Occipital lobe (tissue), 2 donors: ENCODE measurements around the gene ATG7. TPM values are rescaled to one million over a fixed set of nuclear protein-coding genes. Genes with fewer than 3 reads are reported as not detected.
A peak's percentile ranks its signal among the peaks of the same experiment; 100 is the strongest.

Experiments used
- DNase-seq: peaks from one replicate; lab custom pipeline; 2025; lab: John Stamatoyannopoulos, UW
- total RNA-seq: library from RNA; depleted of rRNA; stranded (reverse); fragments of >200 nt; gene quantifications from one replicate; pipeline ENCODE4 v1.2.3, GENCODE V29; 2014

ATG7 gene
- 22.6 TPM for total RNA-seq

DNA sequence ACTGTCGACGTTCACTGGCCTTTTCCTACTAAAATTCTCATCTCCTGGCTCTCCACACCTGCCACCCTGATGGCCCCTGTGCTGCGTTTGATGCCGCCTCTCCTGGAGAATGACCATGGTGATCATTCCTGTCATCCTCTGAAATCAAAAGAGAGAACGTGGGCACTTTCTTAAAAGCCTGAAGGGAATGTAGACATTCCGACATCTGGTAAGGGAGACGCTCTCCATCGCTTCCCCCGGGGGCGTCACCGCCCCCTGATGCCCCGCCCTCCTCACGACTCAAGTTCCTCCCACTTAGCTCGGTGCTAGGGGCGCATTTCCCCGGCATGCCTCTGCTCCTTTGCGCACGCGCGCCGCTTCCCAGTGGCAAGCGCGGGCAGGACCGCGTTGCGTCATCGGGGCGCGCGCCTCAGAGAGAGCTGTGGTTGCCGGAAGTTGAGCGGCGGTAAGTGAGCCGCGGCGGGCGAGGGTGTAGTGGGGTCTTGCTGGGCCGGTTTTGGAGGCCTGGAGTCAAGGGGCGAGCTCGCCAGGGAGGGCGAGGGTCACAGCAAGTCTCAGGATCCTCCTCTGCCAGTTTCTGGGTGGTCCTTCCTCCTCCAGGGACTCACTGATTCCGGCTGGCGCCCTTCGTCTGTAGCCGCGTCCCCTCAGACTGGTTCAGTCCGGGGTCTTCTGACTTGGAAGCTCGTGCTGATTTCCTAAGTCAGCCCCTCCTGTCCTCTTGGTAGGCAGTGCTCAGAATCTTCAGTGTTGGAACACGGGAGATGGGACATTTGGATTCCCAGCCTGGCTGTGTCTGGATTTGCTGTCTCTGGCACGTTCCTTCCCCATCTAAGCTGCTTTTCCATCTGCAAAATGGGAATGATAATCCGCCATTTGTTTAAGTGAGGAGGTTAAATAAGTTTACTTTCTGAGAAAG is at the start of gene ATG7:
Gene ATG7 (plus strand): TSS at position 412 of the 919 bp plus-strand sequence. CDS start 26,299 bp downstream, outside the sequence.
- DNase-seq = peak; percentile 91

DNA sequence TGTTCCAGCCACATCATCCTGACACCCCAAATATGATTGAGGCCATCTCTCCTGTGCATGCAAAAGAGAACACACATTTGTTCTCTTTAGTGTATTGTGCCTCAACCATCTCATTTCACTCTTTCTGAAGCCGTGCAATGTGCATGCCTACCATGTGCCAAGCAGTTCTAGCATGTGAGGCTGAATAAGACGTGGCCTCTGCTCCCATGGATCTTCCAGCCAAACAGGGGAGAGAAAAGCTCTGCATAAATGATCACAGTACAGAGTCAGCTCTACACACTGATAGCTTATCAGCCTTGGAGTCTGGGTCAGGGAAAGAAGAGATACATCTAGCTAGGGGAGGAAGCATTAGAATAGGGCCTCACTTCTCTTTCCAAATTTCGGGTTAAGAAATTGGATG is 48.2 kb upstream of the ATG7 start:
- DNase-seq = no peak

DNA sequence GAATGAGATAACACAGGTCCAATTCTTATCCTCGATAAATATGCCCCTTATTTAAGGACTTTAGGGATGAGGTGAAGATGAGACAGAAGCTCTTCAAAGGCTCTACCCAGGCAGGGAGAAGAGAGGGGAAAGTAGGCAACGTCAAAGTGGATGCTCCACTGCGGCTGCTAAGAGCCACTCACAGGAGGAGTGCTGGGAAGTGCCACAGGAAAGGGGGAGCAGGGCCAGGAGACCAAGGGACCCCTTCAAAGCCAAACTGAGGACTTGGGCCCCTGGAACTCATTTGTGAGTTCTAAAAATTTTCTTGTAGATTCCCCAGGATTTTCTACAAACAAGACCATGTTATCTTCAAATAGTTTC is 47.3 kb upstream of the ATG7 start:
- DNase-seq = no peak

GRCh38 chr3:11226042-11226370 is 46.2 kb upstream of the ATG7 start:
- no peak for DNase-seq

- no peak for DNase-seq
These were observed 44.2 kb upstream of the ATG7 start for GRCh38 chr3:11228041-11228440.

GRCh38 chr3:11230125-11230524 is 42.1 kb upstream of the ATG7 start:
- DNase-seq = no peak

GRCh38 chr3:11230832-11231231 is 41.4 kb upstream of the ATG7 start:
- no peak for DNase-seq

DNA sequence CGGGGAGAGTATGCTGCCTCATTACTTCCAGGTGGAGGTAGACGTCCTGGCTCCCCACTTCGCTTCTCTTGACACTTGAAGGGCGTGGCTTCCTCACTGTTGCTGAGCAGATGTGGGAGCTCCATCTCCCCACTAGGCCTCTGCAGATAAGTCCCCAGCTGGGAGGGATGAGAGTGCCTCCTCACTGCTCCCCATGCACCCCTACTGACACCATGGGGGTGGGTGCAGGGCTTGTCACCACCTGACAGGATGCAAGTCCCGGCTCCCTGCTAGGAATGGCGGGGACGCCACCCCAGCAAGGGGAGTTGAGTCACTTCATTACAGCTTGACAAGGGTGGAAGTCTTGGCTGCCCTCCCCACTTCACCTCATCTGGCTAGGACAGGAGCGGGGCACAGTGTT is 36.8 kb upstream of the ATG7 start:
- DNase-seq = no peak

- no peak for DNase-seq
These were observed 35.4 kb upstream of the ATG7 start for GRCh38 chr3:11236588-11237461.

GRCh38 chr3:11238060-11238459 is 34.1 kb upstream of the ATG7 start:
- no peak for DNase-seq

GRCh38 chr3:11238880-11239279 is 33.3 kb upstream of the ATG7 start:
- DNase-seq = no peak

- no peak for DNase-seq
These were observed 32.4 kb upstream of the ATG7 start for GRCh38 chr3:11239796-11240195.

DNA sequence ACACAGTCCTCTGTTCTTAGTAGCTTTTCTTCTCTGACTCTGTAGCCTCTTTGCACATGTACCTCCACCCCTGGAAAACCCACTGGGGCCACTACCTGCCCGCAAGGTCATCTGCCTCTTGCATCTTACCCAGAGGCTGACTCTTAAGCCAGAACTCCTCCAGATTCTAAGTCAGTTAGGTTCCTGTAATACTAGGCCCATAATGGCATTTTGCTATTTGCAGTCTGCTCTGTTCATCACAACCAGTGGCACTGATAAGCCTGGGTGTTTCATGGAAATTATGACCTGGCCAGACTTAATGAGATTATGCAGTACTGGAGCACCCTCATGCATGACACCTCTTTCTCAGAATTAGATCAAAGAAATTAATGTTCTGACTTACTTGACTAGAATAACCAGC is 31.7 kb upstream of the ATG7 start:
- DNase-seq = no peak

DNA sequence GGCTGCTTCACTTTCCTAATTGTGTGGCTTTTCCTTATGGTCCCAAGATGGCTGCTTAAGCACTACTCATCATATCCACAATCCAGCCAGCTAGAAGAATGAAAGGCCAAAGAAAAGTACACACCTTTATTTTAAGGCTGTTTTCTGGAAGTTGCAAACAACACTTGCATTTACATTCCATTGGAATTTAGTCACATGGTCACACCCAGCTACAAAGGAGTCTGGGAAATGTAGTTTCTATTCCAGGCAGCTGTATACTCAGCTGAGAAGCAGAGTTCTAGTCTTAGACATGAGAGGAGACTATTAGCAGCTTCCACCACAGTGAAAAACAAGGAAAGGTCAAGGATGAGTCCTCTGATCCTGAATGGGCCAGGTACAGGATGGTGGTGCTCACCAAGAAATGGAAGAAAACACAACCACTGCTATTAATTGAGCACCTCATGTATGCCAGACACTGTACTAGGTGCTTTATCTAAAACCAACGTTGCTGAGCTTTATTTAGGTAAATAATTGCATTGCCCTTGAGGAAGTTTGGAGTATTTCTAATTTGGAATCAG is 28.0 kb upstream of the ATG7 start:
- no peak for DNase-seq

GRCh38 chr3:11245276-11245675 is 26.9 kb upstream of the ATG7 start:
- DNase-seq = no peak

- no peak for DNase-seq
These were observed 26.2 kb upstream of the ATG7 start for GRCh38 chr3:11245827-11246662.

GRCh38 chr3:11246663-11246970 is 25.6 kb upstream of the ATG7 start:
- DNase-seq = no peak

DNA sequence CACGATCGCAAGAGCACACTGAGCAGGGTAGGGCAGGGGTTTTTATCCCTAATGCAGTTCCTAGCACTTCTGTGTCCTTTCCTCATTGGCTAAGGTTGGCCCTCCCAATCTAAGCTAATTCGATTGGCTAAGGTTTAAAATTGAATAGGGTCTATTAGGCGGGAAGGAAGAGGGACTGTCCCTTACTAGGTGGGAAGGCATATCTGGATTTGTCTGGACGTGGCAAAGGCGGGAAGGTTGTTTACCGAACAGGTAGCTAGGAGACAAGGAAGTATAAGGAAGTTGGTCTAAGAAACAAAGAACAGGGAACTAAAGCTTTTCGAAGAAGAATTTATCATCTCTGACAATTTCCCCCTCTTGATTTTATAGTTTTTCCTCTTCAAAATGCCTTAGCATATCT is 24.8 kb upstream of the ATG7 start:
- DNase-seq = no peak

DNA sequence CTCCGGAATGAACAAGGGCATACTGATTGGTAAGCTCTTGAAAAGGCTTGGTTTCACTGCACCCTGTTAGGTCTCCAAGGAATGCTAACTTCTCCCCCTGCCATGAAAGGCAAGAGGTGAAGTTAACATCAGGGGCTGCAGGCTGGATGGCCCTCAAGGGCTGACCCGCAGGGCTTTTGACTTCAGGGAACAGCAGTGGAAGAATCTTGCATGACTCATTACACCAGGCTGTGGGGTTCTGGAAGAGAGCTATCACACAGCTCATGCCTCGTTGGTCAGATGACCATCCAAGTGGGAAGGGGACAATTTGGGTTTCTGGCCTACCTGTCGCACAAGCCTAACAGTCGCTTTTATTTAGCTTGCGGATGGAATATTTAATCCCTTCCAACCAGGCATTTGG is 23.6 kb upstream of the ATG7 start:
- DNase-seq = no peak

GRCh38 chr3:11250902-11251806 is 21.0 kb upstream of the ATG7 start:
- DNase-seq = no peak

- no peak for DNase-seq
These were observed 20.4 kb upstream of the ATG7 start for GRCh38 chr3:11251807-11252176.
